NT2/D1 (cell line): ENCODE data around the gene ATF6B.

Experiments
- SUZ12 ChIP-seq: IDR thresholded peaks from 2 replicates; pipeline ENCODE4 v1.6.1; 2011; ENCODE audit not compliant: insufficient read length, insufficient read depth; ENCODE audit errors: extremely low read depth
- YY1 ChIP-seq: IDR thresholded peaks from 2 replicates; pipeline ENCODE4 v1.6.1; 2011; ENCODE audit not compliant: insufficient read length, insufficient read depth
- ZNF274 ChIP-seq: IDR thresholded peaks from 2 replicates; pipeline ENCODE4 v1.6.1; 2011; ENCODE audit warnings: mild to moderate bottlenecking, low read depth, low read length

GRCh38 chr6:32151181-32151862 is 23.3 kb upstream of the ATF6B start:
- TF ChIP-seq ZNF274 (no peak), SUZ12 (no peak), YY1 (no peak)
